Left ventricle myocardium superior (tissue), 1 donor: Measurements from ENCODE around the gene VPS41. TPM values are rescaled to one million over a fixed set of nuclear protein-coding genes. Genes with fewer than 3 reads are reported as not detected.
A peak's percentile ranks its signal among the peaks of the same experiment; 100 is the strongest.

Source experiments
- ATAC-seq: fragments of 200-7000 bp; cut with Tn5 transposase; one replicate; pipeline ENCODE4 v1.9.1; 2020; ENCODE audit warnings: mild to moderate bottlenecking, moderate library complexity
- DNase-seq: peaks from one replicate; pipeline ENCODE4 v3.0.0-alpha.2; 2020
- intact Hi-C: fragments of 100-400 bp; cut with micrococcal nuclease; formaldehyde crosslinking; loops from one replicate; pipeline ENCODE4 v1.11.0; 2022
- total RNA-seq: library from RNA; stranded (reverse); fragmentation: NEBNext Ultra II Directional; extraction: Animal tissue kit (Norgen Biotek cat#: 25700); gene quantifications from one replicate; pipeline ENCODE4 v1.2.1, GENCODE V29; 2021
- donor health status: DM: no; HTN: yes; CAD: no; lungs with severe emphysema.

Gene VPS41
- total RNA-seq, 1 donor from 2014 or later, result 33.7 TPM

DNA sequence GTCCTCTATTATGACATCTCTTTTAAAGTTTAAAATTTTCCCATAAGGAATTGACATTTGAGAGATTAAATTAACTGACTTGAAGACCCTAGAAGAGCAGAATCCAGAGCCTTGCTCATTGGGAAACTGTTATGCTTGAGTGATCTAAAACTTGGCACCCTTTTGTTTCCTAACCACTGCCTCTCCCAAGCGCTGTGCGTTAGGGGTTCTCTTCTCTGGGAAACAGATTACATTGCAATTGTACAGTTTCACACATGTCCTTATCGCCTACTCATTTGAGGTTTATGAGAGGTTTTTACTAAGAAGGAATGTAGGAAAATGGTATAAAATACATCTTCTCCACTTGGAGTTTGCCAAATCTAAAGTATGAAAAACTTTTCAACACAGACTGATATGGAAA is 151.1 kb downstream of the VPS41 start:
- DNase-seq (no peak), ATAC-seq (no peak)
- intact Hi-C loops, result no loop called here

DNA sequence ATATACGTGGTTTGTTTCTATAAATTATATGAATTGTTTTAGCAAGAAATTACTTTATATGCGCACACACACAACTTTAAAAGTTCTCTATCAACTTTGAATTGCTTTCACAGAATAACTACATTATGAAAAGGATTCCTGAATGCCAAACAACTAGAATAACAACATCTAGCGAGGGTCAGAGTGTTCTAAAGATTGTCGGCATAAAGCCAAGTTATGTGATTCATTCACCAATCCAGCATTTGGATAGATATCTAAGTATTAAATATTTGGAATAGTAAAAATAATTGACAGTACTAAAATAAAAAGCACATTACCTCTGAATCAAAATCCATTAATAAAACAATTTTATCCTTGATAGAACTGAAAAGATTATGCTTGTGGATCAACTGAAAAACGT is 152.5 kb downstream of the VPS41 start:
- intact Hi-C loops, result no loop called here

DNA sequence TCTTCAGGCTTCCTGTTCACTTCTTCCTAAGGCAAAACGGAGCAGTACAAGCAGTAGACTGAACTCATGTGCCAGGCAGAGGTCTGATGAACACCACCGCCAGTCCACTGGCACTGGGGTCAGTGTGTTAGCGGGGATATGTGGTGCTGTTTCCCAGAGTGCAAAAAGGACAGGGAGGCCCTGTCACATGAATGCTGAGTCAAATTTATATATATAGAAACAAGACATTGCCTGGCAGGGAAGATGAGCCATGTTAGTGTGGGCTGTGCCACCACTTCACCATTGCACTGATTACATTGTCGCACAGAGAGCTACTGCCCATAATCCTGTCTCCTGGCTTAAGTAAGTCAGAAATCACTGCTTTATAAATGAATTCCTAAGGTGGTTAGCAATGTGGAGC is 155.6 kb downstream of the VPS41 start:
- peak; percentile 98 for ATAC-seq
- intact Hi-C loops, result no loop called here
- DNase-seq, result peak; percentile 47

More for the DNA sequence above, 152.5 kb downstream of the VPS41 start:
- no peak for DNase-seq
- ATAC-seq, result no peak

DNA sequence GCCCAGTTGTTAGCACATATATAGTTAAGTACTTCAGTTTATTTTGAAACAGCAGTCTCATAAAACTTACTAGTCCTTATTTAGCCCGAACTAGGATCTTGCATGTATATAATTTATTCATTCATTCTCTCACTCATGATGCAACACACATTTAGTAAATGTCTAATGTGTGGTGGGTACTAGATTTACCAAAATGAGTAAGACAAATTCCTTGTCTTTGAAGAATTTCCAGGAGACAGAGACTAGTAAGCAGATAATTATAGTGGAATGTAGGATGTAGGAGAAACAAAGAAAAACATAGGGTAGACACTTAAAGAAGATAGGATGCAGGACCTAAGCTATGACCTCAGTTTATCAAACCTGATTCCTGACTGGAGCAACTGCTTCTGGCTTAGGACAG is 157.6 kb downstream of the VPS41 start:
- intact Hi-C loops, result no loop called here
- ATAC-seq, result no peak
- no peak for DNase-seq

DNA sequence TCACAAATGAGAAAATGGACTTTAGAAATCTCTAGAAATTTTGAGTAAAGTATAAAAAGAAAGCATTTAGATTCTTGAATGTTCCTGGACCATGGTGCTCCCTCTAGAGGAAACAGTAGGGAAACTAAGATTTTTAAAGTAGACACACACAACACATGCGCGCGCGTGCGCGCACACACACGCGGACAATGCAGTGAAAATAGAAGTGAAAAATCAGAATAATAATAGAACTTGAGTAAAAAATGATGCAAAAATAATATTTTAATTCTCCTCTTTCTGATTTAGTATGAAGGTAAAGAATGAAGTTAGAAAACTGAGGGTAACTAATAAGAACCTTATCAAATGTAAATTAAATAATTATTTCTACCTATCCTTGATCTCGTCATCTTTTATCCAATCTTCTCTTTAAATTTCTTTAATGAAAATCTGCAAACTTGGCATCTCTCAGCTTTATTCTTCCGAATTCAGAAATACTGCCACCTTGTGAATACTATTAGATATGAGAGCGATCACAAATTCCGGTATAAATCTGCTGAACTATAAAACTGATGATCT is 160.9 kb downstream of the VPS41 start:
- no peak for ATAC-seq
- intact Hi-C loops, result no loop called here
- DNase-seq, result peak; percentile 43

DNA sequence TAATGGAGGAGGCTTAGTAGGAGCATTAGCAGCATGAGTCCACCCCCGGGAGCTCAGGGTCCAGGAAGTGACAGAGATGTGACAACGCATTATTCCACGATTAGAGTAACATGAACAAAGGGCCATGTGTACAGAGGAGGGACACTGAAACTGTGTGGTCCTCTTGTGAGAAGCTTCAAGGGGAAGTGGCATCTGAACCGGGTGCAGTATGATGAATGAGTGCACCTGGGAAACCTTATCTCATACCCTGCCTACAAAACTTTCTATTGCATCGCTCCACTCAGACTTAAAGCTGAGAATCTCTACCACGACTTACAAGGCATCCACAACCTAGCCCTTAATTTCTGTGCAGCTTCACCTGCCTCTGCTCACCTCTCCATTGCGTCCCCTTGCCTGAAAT is 162.6 kb downstream of the VPS41 start:
- ATAC-seq, result no peak
- DNase-seq, result no peak
- intact Hi-C loops, result no loop called here

DNA sequence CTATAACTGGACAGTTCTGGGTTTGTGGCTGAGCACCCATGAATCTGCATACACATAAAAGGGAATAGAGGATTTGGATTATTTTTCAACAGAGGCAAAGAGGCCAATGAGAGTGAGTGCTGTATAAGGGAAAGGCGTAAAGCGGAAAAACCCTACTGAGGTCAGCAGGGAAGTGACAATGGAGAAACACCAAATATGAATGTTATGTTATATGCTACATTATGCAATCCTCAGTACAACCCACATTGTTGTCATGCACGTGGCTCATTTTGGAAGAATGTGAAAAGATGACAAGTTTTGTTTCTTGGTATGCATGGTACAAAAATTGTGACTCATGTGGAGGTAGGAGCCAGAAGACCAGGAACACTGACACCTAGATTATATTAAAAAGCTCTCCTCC is 164.2 kb downstream of the VPS41 start:
- ATAC-seq, result no peak
- no peak for DNase-seq
- intact Hi-C loops, result no loop called here

DNA sequence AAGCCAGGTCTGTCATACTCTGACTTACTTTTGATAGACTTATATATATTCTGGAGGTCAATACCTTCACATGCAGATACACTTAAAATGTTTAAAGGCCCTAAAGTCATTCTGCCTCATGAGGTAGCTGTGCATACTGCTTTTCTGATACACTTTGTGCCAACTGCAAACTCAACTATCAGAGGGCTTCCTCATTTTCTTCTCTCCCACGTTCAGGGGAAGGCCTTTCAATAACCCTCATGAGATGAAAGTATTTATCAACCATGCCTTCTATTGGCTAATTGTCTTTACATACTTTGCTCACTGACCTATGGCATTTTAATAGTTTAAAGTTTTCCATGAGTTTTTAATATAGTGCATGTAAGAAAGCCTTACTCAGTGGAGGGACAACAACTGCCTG is 165.1 kb downstream of the VPS41 start:
- intact Hi-C loops, result no loop called here

DNA sequence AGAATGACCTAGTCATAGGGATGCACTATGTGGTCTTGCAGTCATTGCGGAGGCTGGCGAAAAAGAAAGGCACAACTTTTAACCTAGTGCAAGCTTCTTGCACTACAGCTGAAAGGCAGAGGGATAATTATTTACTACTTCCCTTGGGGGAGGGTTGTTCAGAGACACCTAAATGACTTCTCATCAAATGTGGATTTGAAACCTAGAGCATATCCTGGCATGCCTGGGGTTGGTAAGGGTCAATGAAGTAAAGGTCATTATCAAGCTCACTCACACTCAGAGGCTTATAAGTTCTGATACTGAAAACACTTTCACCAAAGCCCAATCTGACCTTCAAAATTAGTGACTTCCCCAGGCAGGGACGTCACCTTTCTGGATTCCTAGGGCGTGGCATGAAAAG is 168.9 kb downstream of the VPS41 start:
- intact Hi-C loops, result no loop called here
- no peak for DNase-seq
- no peak for ATAC-seq

More for the DNA sequence above, 165.1 kb downstream of the VPS41 start:
- DNase-seq (no peak), ATAC-seq (no peak)

DNA sequence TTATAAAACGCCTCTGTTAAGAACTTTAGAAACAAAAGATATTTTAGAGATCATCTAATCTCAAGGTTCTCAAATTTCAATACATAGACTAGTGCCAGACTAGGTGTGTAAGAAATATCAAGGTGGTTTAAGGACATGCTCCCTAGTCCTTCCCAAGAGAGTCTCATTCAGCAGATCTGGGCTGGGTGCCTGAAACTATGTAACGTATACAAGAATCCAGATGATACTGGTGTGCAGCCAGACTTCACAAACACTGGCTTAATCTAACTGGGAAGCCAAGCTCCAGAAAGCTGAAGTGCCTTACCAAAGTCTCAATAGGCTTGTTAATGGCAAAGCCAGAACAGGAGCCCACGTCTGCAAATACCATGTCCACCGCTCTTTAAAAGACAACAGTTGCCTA is 172.9 kb downstream of the VPS41 start:
- DNase-seq (no peak), ATAC-seq (peak; percentile 60)
- intact Hi-C loops, result no loop called here

DNA sequence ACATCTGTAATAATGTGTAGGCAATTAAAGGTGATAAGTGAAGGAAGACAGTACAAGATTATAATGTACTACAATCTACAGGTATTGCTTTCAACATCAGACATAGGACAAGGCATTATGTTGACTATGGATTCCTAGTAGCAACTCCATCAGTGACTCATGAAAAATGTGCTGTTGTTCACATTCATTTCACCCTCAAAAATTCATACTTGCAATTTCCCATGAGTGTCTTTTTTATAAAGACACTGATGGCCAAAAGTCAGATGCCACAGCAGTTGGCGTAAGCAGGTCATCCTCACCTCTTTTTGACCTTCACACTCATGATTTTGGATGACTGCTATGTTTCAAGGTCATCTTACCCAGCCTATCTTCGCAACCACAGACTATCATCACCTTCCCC is 177.8 kb downstream of the VPS41 start:
- intact Hi-C loops, result no loop called here
- no peak for ATAC-seq
- no peak for DNase-seq

DNA sequence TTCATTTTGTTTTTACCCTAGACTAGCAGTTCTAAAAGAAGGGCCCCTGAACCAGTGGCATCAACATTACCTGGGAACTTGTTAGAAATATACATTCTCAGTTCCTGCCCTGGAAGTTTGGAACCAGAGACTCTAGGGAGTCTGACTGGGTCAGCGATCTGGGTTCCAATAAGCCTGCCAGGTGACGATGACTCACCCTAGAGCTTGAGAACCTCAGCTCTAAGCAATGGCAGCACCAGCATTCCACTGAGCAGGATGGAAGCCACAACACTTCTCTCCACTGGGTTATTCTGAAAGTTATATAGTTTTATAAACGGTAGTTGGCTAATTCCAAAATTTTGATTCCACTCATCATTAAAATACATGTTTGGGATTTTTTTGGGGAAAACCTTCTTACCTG is 180.8 kb downstream of the VPS41 start:
- ATAC-seq (no peak), DNase-seq (no peak)
- intact Hi-C loops, result no loop called here

DNA sequence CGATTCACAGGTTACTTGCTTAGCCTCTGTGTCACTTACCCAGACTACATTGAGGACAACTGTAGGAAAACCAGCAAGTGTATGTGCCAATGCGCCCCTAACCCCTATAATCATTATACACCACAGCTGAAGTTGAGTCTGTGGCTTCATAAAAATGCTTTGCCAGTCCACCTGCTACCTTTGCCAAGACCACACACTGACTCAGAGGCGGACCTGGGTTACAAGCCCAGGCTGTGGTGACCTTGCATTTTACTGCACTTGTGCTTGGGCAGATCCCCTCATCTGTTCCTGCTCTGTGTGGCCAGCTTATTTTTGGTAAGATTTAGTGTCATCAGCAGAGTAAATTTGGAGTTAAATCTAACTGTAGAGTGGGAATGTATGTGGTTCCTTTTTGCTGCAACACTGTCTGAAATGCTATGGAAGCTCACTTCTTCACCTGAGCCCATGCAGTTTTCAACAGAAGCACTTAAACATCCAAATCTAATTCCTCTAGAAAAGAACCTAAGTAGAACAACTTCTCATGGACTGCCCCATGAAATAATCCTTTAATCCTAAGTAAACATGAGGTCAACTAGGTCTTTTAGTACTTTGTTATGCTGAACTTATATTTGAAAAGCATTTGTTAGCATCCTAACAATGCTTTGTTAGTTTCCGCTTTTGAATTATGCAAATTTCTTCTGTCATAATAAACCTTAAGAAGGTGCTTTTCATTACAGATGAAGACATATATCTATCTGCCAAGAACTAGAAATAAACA is 181.6 kb downstream of the VPS41 start:
- no peak for DNase-seq
- ATAC-seq, result no peak
- intact Hi-C loops, result no loop called here

DNA sequence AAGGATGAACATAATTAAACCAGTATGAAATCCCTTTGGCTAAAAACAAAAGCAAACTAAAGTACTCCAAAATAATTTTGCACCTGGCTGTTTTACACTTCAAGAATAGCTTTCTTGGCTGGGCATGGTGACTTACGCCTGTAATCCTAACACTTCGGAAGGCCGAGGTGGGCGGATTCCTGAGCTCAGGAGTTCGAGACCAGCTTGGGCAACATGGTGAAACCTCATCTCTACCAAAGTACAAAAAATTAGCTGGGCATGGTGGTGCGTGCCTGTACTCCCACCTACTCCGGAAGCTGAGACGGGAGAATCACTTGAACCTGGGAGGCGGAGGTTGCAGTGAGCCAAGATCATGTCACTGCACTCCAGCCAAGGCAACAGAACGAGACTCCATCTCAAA is 185.7 kb downstream of the VPS41 start:
- intact Hi-C loops, result no loop called here
- no peak for ATAC-seq
- DNase-seq, result no peak

DNA sequence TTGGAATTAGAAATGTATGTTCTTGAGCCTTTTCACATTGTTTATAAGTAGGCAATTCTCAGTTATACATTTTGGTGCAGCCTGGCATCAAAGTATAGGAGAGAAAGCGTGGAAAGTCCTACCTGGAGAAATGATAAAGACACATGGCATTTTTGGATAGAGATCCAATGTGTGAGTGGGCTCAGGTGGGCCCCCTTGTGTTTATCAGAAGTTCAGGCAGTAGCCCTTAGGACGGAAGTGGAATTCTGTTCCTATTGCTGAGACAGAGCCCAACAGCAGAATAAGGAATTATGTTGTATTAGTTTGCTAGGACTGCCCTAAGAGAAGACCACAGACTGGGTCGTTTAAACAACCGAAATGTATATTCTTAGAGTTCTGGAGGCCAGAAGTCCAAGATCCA is 192.6 kb downstream of the VPS41 start:
- DNase-seq, result no peak
- intact Hi-C loops, result no loop called here
- no peak for ATAC-seq

DNA sequence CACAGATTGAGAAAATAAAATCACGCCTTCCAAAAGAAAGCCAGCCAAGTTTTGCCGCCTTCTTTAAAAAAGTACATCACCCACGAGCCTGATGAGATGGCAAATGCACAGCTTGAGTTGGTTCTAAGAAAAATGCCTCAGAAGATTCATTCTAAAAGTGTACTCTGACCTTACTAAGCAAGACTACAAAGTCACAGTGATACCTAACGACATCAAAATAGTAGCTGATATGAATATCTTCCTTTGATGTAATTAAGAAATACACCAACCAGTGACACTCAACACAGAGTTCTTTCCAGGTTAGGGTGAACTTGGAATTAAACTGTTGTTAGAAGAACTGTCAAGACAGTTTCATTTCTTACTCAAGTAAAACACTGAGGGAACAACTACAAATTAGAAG is 199.9 kb downstream of the VPS41 start:
- DNase-seq (no peak), ATAC-seq (no peak)
- intact Hi-C loops, result no loop called here

DNA sequence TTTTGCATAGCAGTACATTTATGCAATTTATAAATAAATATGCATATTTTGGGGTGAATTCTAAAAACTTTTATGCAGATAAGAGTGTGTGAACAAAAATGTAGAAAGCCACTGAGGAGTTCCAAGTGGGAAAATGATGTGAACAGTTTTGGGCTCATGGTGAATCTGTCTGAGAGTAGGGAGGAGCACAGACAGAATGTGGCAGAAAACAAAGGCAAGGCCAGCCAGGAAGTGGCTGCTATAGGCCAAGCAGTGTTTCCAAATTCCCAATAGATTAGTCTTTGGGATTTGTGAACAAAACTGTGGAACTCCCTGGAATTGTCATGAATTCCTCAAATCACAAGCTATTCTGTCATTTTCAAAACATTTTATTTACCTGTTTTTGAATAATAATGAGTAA is 204.2 kb downstream of the VPS41 start:
- intact Hi-C loops, result no loop called here
- no peak for ATAC-seq
- no peak for DNase-seq

DNA sequence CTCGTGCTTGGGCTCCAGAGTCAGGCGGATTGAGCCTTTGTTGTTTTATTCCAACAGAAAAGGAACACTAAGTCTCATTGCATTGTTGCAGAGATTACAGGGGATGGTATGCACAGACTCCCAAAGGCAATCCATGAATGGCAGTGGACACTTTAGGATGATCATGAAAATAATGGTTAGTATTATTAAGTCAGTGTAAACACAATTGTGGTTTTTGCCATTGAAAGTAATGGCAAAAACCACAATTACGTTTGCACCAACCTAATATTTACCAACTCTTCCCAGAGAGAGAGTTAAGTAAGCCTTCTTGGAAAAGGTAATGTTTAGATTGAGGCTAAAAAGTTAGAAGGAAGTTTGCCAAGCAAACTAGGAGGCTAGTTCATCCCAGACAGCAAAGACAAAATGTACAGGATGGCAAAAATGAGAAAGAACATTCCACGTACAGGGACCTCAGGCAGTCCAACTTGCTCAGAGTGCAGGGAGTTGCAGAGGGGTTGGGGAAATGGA is 204.9 kb downstream of the VPS41 start:
- intact Hi-C loops, result no loop called here
- ATAC-seq (no peak), DNase-seq (no peak)

DNA sequence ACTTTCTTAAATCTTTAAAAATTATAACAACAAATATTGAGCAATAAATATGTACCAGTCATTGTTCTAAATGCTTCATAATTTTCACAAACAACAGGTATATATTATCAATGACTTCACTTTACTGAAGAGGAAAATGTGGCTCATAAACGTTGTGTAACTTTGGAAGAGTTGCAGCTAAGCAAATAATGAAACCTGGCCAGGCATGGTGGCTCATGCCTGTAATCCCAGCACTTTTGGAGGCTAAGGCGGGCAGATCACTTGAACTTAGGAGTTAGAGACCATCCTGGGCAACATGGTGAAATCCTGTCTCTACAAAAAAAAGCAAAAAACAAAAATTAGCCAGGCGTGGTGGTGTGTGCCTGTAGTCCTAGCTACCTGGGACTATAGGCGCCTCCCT is 205.9 kb downstream of the VPS41 start:
- intact Hi-C loops, result no loop called here
- ATAC-seq (no peak), DNase-seq (no peak)

DNA sequence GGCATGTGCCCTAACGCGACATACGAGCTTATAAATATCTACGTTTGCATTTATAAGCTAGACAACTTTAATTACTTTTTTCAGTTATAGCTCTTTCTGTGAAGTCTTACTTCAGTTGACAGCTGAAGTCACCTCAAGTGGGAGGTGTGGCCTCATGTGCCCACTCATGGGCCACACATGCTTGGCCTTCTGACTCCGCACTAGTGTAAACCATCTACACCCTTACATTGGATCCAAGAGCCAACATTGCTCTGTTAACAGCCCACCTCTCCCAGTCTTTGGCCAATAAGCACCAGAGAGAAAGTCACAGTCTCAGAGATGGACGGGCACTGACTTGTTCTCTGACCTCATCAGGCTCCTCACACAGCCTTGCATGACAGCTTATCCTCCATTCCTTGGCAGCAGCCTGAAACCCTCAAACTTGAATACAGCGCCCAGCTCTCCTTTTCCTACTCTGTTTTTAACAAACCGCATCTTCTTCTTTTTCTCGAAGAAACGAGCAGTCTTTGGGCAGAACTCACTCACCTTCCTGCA is 206.9 kb downstream of the VPS41 start:
- no peak for ATAC-seq
- DNase-seq, result no peak
- intact Hi-C loops, result no loop called here

DNA sequence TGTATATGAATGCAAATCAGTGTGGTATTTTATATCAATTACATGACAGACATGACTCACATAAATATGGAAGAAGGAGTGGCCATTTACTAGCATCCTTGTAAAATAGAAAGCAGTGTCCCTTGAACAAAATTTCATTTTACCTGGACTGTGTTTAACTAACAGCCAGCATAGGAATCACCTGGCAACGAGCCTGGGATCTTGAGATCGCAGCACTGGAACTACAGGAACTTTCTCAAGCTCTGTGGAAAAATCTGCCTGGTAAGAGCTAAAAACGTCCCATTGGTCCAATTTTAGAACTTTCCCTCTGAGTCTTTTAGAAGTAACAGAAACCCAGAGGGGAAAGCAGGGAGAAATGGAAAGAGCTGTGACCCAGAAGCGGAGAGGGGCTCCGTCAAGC is 208.9 kb downstream of the VPS41 start:
- intact Hi-C loops, result no loop called here
- no peak for DNase-seq
- ATAC-seq, result no peak
